ENCODE results near the gene SOX14. TPM values are rescaled to one million over a fixed set of nuclear protein-coding genes. Genes with fewer than 3 reads are reported as not detected.

Gene SOX14
- polyA plus RNA-seq, 1 donor from 2014 or later = not detected

DNA sequence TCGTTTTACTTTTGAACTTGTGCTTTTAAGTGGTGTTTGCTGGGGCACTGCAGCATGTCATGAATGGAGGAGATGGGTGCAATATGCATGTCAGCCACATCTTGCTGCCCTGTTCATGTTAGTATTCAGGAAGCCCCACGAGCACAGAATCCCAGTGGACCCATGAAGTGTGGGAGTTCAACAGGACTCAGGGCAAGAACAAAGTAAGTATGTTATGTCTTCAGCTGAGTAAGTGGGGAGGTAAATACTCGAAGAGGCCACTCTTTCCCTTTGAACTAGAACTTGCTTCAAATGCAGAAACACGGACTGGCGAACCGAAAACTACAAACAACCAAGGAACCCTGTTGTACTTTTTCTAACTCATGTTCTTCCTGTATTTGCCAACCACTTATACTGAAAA lies 23.4 kb downstream of the SOX14 start:
- Histone ChIP-seq H3F3A (ENCODE audit: insufficient read depth, low read length, poor library complexity, severe bottlenecking) (no peaks in the 10 kb centered on the region), H3K27ac (ENCODE audit: low read length) (no peak overlapping the region), H3K79me2 (replicated peaks; ENCODE audit: insufficient read depth, low read length) (no peaks in the 10 kb centered on the region), H3K9me3 (ENCODE audit: low read length) (no peaks in the 10 kb centered on the region), H3K9me2 (ENCODE audit: insufficient read depth, low read length) (no peaks in the 10 kb centered on the region), H3K4me3 (ENCODE audit: low read length) (no peak overlapping the region), H3K36me3 (ENCODE audit: insufficient read depth, low read length) (no peaks in the 10 kb centered on the region), H4K20me1 (ENCODE audit: insufficient read depth) (no peaks in the 10 kb centered on the region), H3K4me2 (ENCODE audit: low read length) (no peak overlapping the region), H3K27me3 (ENCODE audit: insufficient read depth, low read depth, low read length) (no peaks in the 10 kb centered on the region), H3K9ac (ENCODE audit: low read length) (no peak overlapping the region), H2AFZ (ENCODE audit: low read depth, low read length) (no peak overlapping the region)
- no peak for TF ChIP-seq POLR2AphosphoS5 (IDR thresholded peaks at IDR 0.05)
- no peak for TF ChIP-seq EP300 (conservative IDR thresholded peaks at IDR 0.05; ENCODE audit: poor library complexity, severe bottlenecking)
- TF ChIP-seq, protein P1, sequence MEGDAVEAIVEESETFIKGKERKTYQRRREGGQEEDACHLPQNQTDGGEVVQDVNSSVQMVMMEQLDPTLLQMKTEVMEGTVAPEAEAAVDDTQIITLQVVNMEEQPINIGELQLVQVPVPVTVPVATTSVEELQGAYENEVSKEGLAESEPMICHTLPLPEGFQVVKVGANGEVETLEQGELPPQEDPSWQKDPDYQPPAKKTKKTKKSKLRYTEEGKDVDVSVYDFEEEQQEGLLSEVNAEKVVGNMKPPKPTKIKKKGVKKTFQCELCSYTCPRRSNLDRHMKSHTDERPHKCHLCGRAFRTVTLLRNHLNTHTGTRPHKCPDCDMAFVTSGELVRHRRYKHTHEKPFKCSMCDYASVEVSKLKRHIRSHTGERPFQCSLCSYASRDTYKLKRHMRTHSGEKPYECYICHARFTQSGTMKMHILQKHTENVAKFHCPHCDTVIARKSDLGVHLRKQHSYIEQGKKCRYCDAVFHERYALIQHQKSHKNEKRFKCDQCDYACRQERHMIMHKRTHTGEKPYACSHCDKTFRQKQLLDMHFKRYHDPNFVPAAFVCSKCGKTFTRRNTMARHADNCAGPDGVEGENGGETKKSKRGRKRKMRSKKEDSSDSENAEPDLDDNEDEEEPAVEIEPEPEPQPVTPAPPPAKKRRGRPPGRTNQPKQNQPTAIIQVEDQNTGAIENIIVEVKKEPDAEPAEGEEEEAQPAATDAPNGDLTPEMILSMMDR (IDR thresholded peaks at IDR 0.05; ENCODE audit: poor library complexity, severe bottlenecking) = no peak
- no peak for TF ChIP-seq EZH2 (IDR thresholded peaks at IDR 0.05; ENCODE audit: borderline replicate concordance, insufficient read depth, low read length, poor library complexity, severe bottlenecking)
- no peak for TF ChIP-seq TAF1 (IDR thresholded peaks at IDR 0.05; ENCODE audit: low read depth)
- TF ChIP-seq SMC3 (conservative IDR thresholded peaks at IDR 0.05; ENCODE audit: poor library complexity) = no peak
- TF ChIP-seq, protein P2, sequence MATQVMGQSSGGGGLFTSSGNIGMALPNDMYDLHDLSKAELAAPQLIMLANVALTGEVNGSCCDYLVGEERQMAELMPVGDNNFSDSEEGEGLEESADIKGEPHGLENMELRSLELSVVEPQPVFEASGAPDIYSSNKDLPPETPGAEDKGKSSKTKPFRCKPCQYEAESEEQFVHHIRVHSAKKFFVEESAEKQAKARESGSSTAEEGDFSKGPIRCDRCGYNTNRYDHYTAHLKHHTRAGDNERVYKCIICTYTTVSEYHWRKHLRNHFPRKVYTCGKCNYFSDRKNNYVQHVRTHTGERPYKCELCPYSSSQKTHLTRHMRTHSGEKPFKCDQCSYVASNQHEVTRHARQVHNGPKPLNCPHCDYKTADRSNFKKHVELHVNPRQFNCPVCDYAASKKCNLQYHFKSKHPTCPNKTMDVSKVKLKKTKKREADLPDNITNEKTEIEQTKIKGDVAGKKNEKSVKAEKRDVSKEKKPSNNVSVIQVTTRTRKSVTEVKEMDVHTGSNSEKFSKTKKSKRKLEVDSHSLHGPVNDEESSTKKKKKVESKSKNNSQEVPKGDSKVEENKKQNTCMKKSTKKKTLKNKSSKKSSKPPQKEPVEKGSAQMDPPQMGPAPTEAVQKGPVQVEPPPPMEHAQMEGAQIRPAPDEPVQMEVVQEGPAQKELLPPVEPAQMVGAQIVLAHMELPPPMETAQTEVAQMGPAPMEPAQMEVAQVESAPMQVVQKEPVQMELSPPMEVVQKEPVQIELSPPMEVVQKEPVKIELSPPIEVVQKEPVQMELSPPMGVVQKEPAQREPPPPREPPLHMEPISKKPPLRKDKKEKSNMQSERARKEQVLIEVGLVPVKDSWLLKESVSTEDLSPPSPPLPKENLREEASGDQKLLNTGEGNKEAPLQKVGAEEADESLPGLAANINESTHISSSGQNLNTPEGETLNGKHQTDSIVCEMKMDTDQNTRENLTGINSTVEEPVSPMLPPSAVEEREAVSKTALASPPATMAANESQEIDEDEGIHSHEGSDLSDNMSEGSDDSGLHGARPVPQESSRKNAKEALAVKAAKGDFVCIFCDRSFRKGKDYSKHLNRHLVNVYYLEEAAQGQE (IDR thresholded peaks at IDR 0.05; ENCODE audit: borderline replicate concordance) = no peak
- no peak for TF ChIP-seq MXI1 (conservative IDR thresholded peaks at IDR 0.05; ENCODE audit: poor library complexity, severe bottlenecking)
- TF ChIP-seq RAD21 (conservative IDR thresholded peaks at IDR 0.05) = no peak

DNA sequence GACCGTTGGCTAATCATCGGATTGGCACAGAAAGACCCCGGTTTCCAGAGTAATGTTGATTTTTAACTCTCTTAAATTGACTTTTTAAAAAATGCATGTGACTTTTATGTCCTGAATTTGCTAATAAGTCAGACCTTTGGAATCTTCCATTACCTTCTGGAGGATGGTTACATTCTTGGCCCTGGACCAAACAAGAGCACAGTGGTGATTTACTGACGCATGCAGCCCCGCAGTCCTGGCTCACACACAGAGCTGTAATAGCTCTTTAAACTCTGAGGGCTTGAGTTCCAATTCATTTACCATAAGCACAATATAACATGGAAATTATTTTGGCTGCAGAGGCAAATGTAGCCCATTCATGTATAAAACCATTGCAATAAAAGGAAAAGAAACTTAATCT lies 25.1 kb downstream of the SOX14 start:
- H3F3A ChIP-seq (ENCODE audit: insufficient read depth, low read length, poor library complexity, severe bottlenecking) = no peaks in the 10 kb centered on the region
- no peaks in the 10 kb centered on the region for H3K79me2 ChIP-seq (replicated peaks; ENCODE audit: insufficient read depth, low read length)
- no peaks in the 10 kb centered on the region for H3K9me3 ChIP-seq (ENCODE audit: low read length)
- H4K20me1 ChIP-seq (ENCODE audit: insufficient read depth) = no peaks in the 10 kb centered on the region
- H3K9ac ChIP-seq (ENCODE audit: low read length) = no peak overlapping the region
- TF ChIP-seq, protein P2 (IDR thresholded peaks at IDR 0.05; ENCODE audit: borderline replicate concordance) = no peak
- no peak for TF ChIP-seq MXI1 (conservative IDR thresholded peaks at IDR 0.05; ENCODE audit: poor library complexity, severe bottlenecking)
- no peak for TF ChIP-seq RAD21 (conservative IDR thresholded peaks at IDR 0.05)
- TF ChIP-seq, protein P1 (IDR thresholded peaks at IDR 0.05; ENCODE audit: poor library complexity, severe bottlenecking) = no peak
- no peak for TF ChIP-seq SMC3 (conservative IDR thresholded peaks at IDR 0.05; ENCODE audit: poor library complexity)
- TF ChIP-seq POLR2AphosphoS5 (IDR thresholded peaks at IDR 0.05) = no peak
- no peak for TF ChIP-seq TAF1 (IDR thresholded peaks at IDR 0.05; ENCODE audit: low read depth)
- TF ChIP-seq EZH2 (IDR thresholded peaks at IDR 0.05; ENCODE audit: borderline replicate concordance, insufficient read depth, low read length, poor library complexity, severe bottlenecking) = no peak
- no peak for TF ChIP-seq EP300 (conservative IDR thresholded peaks at IDR 0.05; ENCODE audit: poor library complexity, severe bottlenecking)
- no peaks in the 10 kb centered on the region for H3K9me2 ChIP-seq (ENCODE audit: insufficient read depth, low read length)
- H3K27ac ChIP-seq (ENCODE audit: low read length) = no peak overlapping the region
- H3K4me3 ChIP-seq (ENCODE audit: low read length) = no peak overlapping the region
- H3K27me3 ChIP-seq (ENCODE audit: insufficient read depth, low read depth, low read length) = no peaks in the 10 kb centered on the region
- no peak overlapping the region for H3K4me2 ChIP-seq (ENCODE audit: low read length)
- no peak overlapping the region for H2AFZ ChIP-seq (ENCODE audit: low read depth, low read length)
- H3K36me3 ChIP-seq (ENCODE audit: insufficient read depth, low read length) = no peaks in the 10 kb centered on the region
